ENCODE measurements around the gene KIAA0930. TPM values are rescaled to one million over a fixed set of nuclear protein-coding genes. Genes with fewer than 3 reads are reported as not detected.

The KIAA0930 gene
- total RNA-seq, 1 experiment from 2014 or later: 92.5 TPM

Other genes starting within 250 kb of the KIAA0930 start
- gene PHF21B, start 230.9 kb downstream of the KIAA0930 start, total RNA-seq (2014; rRNA removed; shearing (Covaris generic)): not detected in 2 replicates
- gene NUP50, start 77.0 kb downstream of the KIAA0930 start, total RNA-seq (2014; rRNA removed; shearing (Covaris generic)): 45.7 and 51.5 TPM in 2 replicates
- gene UPK3A, start 44.1 kb upstream of the KIAA0930 start, total RNA-seq (2014; rRNA removed; shearing (Covaris generic)): not detected in 2 replicates
- gene FAM118A, start 69.0 kb upstream of the KIAA0930 start, total RNA-seq (2014; rRNA removed; shearing (Covaris generic)): 20.8 and 21.8 TPM in 2 replicates
- not detected in 2 replicates for gene SMC1B, start 172.7 kb upstream of the KIAA0930 start, total RNA-seq (2014; rRNA removed; shearing (Covaris generic))
- not detected in 2 replicates for gene RIBC2, start 172.8 kb upstream of the KIAA0930 start, total RNA-seq (2014; rRNA removed; shearing (Covaris generic))